ENCODE results near the gene DLGAP4. TPM values are rescaled to one million over a fixed set of nuclear protein-coding genes. Genes with fewer than 3 reads are reported as not detected.
A peak's percentile ranks its signal among the peaks of the same experiment; 100 is the strongest.

The DLGAP4 gene
- total and polyA plus RNA-seq, 7 experiments from 2014 or later: 15.0 to 40.2 (median 35.3) TPM

- Histone ChIP-seq H3K36me3 (ENCODE audit: control insufficient read depth in 2 of 3, insufficient read depth in 3 of 3, low read length in 3 of 3) (no peaks in the 10 kb centered on the region), H3K9me3 (ENCODE audit: control insufficient read depth in 2 of 3, low read length in 3 of 3) (no peaks in the 10 kb centered on the region), H3K4me3 (ENCODE audit: low read length) (no peak overlapping the region), H3K27me3 (ENCODE audit: control insufficient read depth in 2 of 2, insufficient read depth in 2 of 2, low read length in 2 of 2) (peaks cover 0 to 9% of the 10 kb centered on the region in 2 donors), H3K4me1 (ENCODE audit: control insufficient read depth in 2 of 2, insufficient read depth in 2 of 2, low read length in 2 of 2) (no peaks in the 10 kb centered on the region), H3K27ac (ENCODE audit: low read depth, low read length) (no peak overlapping the region)
- no peak for ATAC-seq
- no peaks in the 10 kb centered on the region for H3K36me3 Mint-ChIP-seq
- H3K27ac Mint-ChIP-seq: no peak overlapping the region
- H3K9me3 Mint-ChIP-seq: peaks cover 0 to 4% (median 0%) of the 10 kb centered on the region in 11 donors
- no peak overlapping the region for H3K4me3 Mint-ChIP-seq
- H3K4me1 Mint-ChIP-seq: peaks cover 0 to 5% (median 0%) of the 10 kb centered on the region in 7 donors
- peaks cover 31 to 52% (median 46%) of the 10 kb centered on the region in 5 donors for H3K27me3 Mint-ChIP-seq
- DNase-seq: no peak
- intact Hi-C loops (cut with micrococcal nuclease): no loop called here
- POLR2A ChIA-PET: interaction anchor here (0.7 kb wide), 1 partner anchor 99 kb away, joined by 3 read pairs; no protein-coding TSS in a partner anchor
- CTCF ChIA-PET: no interaction called here
These were observed 6.0 kb downstream of the DLGAP4 start for GRCh38 chr20:36311854-36312723.

- DNase-seq (no peak), ATAC-seq (no peak)
- Histone ChIP-seq H3K4me3 (ENCODE audit: low read length) (no peak overlapping the region), H3K36me3 (ENCODE audit: control insufficient read depth in 2 of 3, insufficient read depth in 3 of 3, low read length in 3 of 3) (no peaks in the 10 kb centered on the region), H3K4me1 (ENCODE audit: control insufficient read depth in 2 of 2, insufficient read depth in 2 of 2, low read length in 2 of 2) (no peaks in the 10 kb centered on the region), H3K9me3 (ENCODE audit: control insufficient read depth in 2 of 3, low read length in 3 of 3) (no peaks in the 10 kb centered on the region), H3K27ac (ENCODE audit: low read depth, low read length) (no peak overlapping the region), H3K27me3 (ENCODE audit: control insufficient read depth in 2 of 2, insufficient read depth in 2 of 2, low read length in 2 of 2) (peaks cover 0 to 4% of the 10 kb centered on the region in 2 donors)
- H3K27ac Mint-ChIP-seq: no peak overlapping the region
- ChIA-PET CTCF (interaction anchor here (0.7 kb wide), 1 partner anchor 777 kb away, joined by 3 read pairs; no protein-coding TSS in a partner anchor), POLR2A (no interaction called here)
- peaks cover 24 to 50% (median 40%) of the 10 kb centered on the region in 5 donors for H3K27me3 Mint-ChIP-seq
- H3K36me3 Mint-ChIP-seq: no peaks in the 10 kb centered on the region
- intact Hi-C loops (cut with micrococcal nuclease): no loop called here
- peaks cover 0 to 4% (median 0%) of the 10 kb centered on the region in 11 donors for H3K9me3 Mint-ChIP-seq
- peaks cover 0 to 2% (median 0%) of the 10 kb centered on the region in 7 donors for H3K4me1 Mint-ChIP-seq
- no peak overlapping the region for H3K4me3 Mint-ChIP-seq
These were observed 6.7 kb downstream of the DLGAP4 start for GRCh38 chr20:36312724-36313441.

- DNase-seq (peak in 1 of 9 donors; percentile 6), ATAC-seq (no peak)
- Mint-ChIP-seq H3K27ac (no peak overlapping the region), H3K9me3 (peaks cover 0 to 4% (median 0%) of the 10 kb centered on the region in 11 donors), H3K36me3 (no peaks in the 10 kb centered on the region), H3K4me1 (peaks cover 0 to 2% (median 0%) of the 10 kb centered on the region in 7 donors), H3K27me3 (peaks cover 18 to 45% (median 36%) of the 10 kb centered on the region in 5 donors), H3K4me3 (no peak overlapping the region)
- H3K9me3 ChIP-seq (ENCODE audit: control insufficient read depth in 2 of 3, low read length in 3 of 3): no peaks in the 10 kb centered on the region
- H3K27me3 ChIP-seq (ENCODE audit: control insufficient read depth in 2 of 2, insufficient read depth in 2 of 2, low read length in 2 of 2): peaks cover 0 to 4% of the 10 kb centered on the region in 2 donors
- POLR2A ChIA-PET: no interaction called here
- no peak overlapping the region for H3K27ac ChIP-seq (ENCODE audit: low read depth, low read length)
- intact Hi-C loops (cut with micrococcal nuclease): no loop called here
- H3K4me3 ChIP-seq (ENCODE audit: low read length): no peak overlapping the region
- CTCF ChIA-PET: interaction anchor here (0.7 kb wide), 1 partner anchor 778 kb away, joined by 3 read pairs; no protein-coding TSS in a partner anchor
- no peaks in the 10 kb centered on the region for H3K36me3 ChIP-seq (ENCODE audit: control insufficient read depth in 2 of 3, insufficient read depth in 3 of 3, low read length in 3 of 3)
- H3K4me1 ChIP-seq (ENCODE audit: control insufficient read depth in 2 of 2, insufficient read depth in 2 of 2, low read length in 2 of 2): no peaks in the 10 kb centered on the region
These were observed 7.3 kb downstream of the DLGAP4 start for GRCh38 chr20:36313476-36313875.

- ChIA-PET POLR2A (no interaction called here), CTCF (no interaction called here)
- Histone ChIP-seq H3K27ac (ENCODE audit: low read depth, low read length) (no peak overlapping the region), H3K27me3 (ENCODE audit: control insufficient read depth in 2 of 2, insufficient read depth in 2 of 2, low read length in 2 of 2) (peaks cover 0 to 4% of the 10 kb centered on the region in 2 donors), H3K4me3 (ENCODE audit: low read length) (no peak overlapping the region), H3K4me1 (ENCODE audit: control insufficient read depth in 2 of 2, insufficient read depth in 2 of 2, low read length in 2 of 2) (no peaks in the 10 kb centered on the region), H3K36me3 (ENCODE audit: control insufficient read depth in 2 of 3, insufficient read depth in 3 of 3, low read length in 3 of 3) (no peaks in the 10 kb centered on the region), H3K9me3 (ENCODE audit: control insufficient read depth in 2 of 3, low read length in 3 of 3) (no peaks in the 10 kb centered on the region)
- intact Hi-C loops (cut with micrococcal nuclease): no loop called here
- Mint-ChIP-seq H3K4me3 (no peak overlapping the region), H3K27me3 (peaks cover 14 to 40% (median 33%) of the 10 kb centered on the region in 5 donors), H3K36me3 (no peaks in the 10 kb centered on the region), H3K9me3 (peaks cover 0 to 4% (median 0%) of the 10 kb centered on the region in 11 donors), H3K4me1 (peaks cover 0 to 2% (median 0%) of the 10 kb centered on the region in 7 donors), H3K27ac (no peak overlapping the region)
- DNase-seq (peak in 1 of 9 donors; percentile 16), ATAC-seq (no peak)
These were observed 7.8 kb downstream of the DLGAP4 start for GRCh38 chr20:36313926-36314325.

- H3K36me3 ChIP-seq (ENCODE audit: control insufficient read depth in 2 of 3, insufficient read depth in 3 of 3, low read length in 3 of 3): no peaks in the 10 kb centered on the region
- H3K27ac ChIP-seq (ENCODE audit: low read depth, low read length): no peak overlapping the region
- intact Hi-C loops (cut with micrococcal nuclease): no loop called here
- ATAC-seq (no peak), DNase-seq (no peak)
- Mint-ChIP-seq H3K9me3 (peaks cover 0 to 4% (median 0%) of the 10 kb centered on the region in 11 donors), H3K4me1 (peaks cover 0 to 2% (median 0%) of the 10 kb centered on the region in 7 donors), H3K36me3 (no peaks in the 10 kb centered on the region), H3K27ac (peak overlapping the region in 1 of 9 donors; percentile 48), H3K4me3 (peak overlapping the region in 1 of 10 donors; percentile 17), H3K27me3 (peaks cover 6 to 30% (median 23%) of the 10 kb centered on the region in 5 donors)
- H3K4me3 ChIP-seq (ENCODE audit: low read length): no peak overlapping the region
- peaks cover 0 to 4% of the 10 kb centered on the region in 2 donors for H3K27me3 ChIP-seq (ENCODE audit: control insufficient read depth in 2 of 2, insufficient read depth in 2 of 2, low read length in 2 of 2)
- ChIA-PET CTCF (no interaction called here), POLR2A (no interaction called here)
- H3K4me1 ChIP-seq (ENCODE audit: control insufficient read depth in 2 of 2, insufficient read depth in 2 of 2, low read length in 2 of 2): no peaks in the 10 kb centered on the region
- H3K9me3 ChIP-seq (ENCODE audit: control insufficient read depth in 2 of 3, low read length in 3 of 3): no peaks in the 10 kb centered on the region
These were observed 8.8 kb downstream of the DLGAP4 start for GRCh38 chr20:36314734-36315544.

All from naive thymus-derived CD4-positive, alpha-beta T cell (primary cell).